ENCODE results near the gene ACSM2A. TPM values are rescaled to one million over a fixed set of nuclear protein-coding genes. Genes with fewer than 3 reads are reported as not detected.
"Not testable (repeated sequence)": the region's sequence is repeated elsewhere in the genome, so short reads cannot be mapped to it uniquely, and the experiment has no call there.

The ACSM2A gene
- total and polyA plus RNA-seq, 2 donors (not counting 1 experiment from before 2014, with no cell fraction given), result not detected

DNA sequence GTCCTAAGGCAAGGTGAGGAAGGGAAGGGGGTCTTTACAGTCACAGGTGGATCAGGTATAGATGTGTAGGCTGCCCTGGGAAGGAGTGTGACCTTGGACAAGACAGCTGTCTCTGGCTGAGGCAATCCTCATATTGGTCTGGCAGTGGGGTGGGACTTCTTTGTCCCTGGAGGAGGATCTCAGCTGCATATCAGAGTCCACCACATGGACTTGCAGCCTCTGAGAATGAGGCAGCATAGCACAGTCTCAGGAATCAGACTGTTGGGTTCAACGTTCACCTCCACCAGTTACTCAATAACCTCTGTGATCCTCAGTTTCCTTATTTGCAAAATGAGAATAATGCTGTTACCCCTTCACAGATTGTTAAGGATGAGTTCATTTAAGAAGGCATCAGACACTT lies 33.4 kb downstream of the ACSM2A start:
- TF ChIP-seq, protein P1, sequence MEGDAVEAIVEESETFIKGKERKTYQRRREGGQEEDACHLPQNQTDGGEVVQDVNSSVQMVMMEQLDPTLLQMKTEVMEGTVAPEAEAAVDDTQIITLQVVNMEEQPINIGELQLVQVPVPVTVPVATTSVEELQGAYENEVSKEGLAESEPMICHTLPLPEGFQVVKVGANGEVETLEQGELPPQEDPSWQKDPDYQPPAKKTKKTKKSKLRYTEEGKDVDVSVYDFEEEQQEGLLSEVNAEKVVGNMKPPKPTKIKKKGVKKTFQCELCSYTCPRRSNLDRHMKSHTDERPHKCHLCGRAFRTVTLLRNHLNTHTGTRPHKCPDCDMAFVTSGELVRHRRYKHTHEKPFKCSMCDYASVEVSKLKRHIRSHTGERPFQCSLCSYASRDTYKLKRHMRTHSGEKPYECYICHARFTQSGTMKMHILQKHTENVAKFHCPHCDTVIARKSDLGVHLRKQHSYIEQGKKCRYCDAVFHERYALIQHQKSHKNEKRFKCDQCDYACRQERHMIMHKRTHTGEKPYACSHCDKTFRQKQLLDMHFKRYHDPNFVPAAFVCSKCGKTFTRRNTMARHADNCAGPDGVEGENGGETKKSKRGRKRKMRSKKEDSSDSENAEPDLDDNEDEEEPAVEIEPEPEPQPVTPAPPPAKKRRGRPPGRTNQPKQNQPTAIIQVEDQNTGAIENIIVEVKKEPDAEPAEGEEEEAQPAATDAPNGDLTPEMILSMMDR (conservative IDR thresholded peaks at IDR 0.05 in 1 of 2, IDR thresholded peaks at IDR 0.05 in 1 of 2; ENCODE audit: low read depth in 1 of 2, low read length in 2 of 2), result no peak
- no peak for TF ChIP-seq EZH2 (IDR thresholded peaks at IDR 0.05; ENCODE audit: low read length, missing control alignments)
- Histone ChIP-seq H3K27me3 (ENCODE audit: control insufficient read depth, insufficient read depth, low read length) (no peaks in the 10 kb centered on the region), H3K9ac (ENCODE audit: insufficient read depth, low read length) (no peak overlapping the region), H2AFZ (ENCODE audit: low read length) (no peak overlapping the region), H3K79me2 (ENCODE audit: control insufficient read depth, insufficient read depth, low read length) (no peaks in the 10 kb centered on the region), H3K4me2 (ENCODE audit: extremely low read depth, insufficient read depth, low read length) (no peak overlapping the region), H3K9me3 (ENCODE audit: control insufficient read depth, insufficient read depth, low read depth, low read length) (no peaks in the 10 kb centered on the region), H3K36me3 (ENCODE audit: control insufficient read depth, insufficient read depth, low read length) (no peaks in the 10 kb centered on the region), H3K4me3 (replicated peaks in 1 of 4; ENCODE audit: control extremely low read depth in 1 of 4, insufficient read depth in 1 of 4, low read depth in 3 of 4, low read length in 4 of 4) (no peak overlapping the region), H4K20me1 (ENCODE audit: control insufficient read depth, extremely low read depth, insufficient read depth, low read length) (no peaks in the 10 kb centered on the region), H3K4me1 (ENCODE audit: control insufficient read depth, extremely low read depth, insufficient read depth, low read length) (no peaks in the 10 kb centered on the region), H3K27ac (ENCODE audit: insufficient read depth, low read length) (no peak overlapping the region)
- no peak for DNase-seq (ENCODE audit: low read depth in 2 of 2)

DNA sequence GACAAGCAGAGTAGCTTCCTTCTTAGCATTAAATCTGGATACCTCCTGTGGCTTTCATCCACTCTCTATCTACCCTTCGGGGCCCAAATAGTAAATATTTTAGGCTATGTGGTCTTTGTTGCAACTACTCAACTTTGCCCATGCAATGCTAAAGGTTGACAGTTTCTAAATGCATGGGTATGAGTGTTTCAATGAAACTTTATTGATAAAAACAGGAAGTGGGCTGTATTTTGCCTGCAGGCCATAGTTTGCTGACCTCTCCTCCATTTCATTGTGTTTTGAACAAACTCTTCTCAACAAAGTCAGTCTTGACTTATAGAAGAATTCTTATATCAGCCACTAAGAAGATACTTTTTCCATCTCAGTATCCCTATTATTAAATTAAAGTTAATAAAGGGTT lies 34.1 kb downstream of the ACSM2A start:
- no peak for TF ChIP-seq EZH2 (IDR thresholded peaks at IDR 0.05; ENCODE audit: low read length, missing control alignments)
- TF ChIP-seq, protein P1 (conservative IDR thresholded peaks at IDR 0.05 in 1 of 2, IDR thresholded peaks at IDR 0.05 in 1 of 2; ENCODE audit: low read depth in 1 of 2, low read length in 2 of 2), result no peak
- Histone ChIP-seq H3K9ac (ENCODE audit: insufficient read depth, low read length) (no peak overlapping the region), H3K79me2 (ENCODE audit: control insufficient read depth, insufficient read depth, low read length) (no peaks in the 10 kb centered on the region), H3K27ac (ENCODE audit: insufficient read depth, low read length) (no peak overlapping the region), H3K4me3 (replicated peaks in 1 of 4; ENCODE audit: control extremely low read depth in 1 of 4, insufficient read depth in 1 of 4, low read depth in 3 of 4, low read length in 4 of 4) (no peak overlapping the region), H3K27me3 (ENCODE audit: control insufficient read depth, insufficient read depth, low read length) (no peaks in the 10 kb centered on the region), H2AFZ (ENCODE audit: low read length) (no peak overlapping the region), H3K9me3 (ENCODE audit: control insufficient read depth, insufficient read depth, low read depth, low read length) (no peaks in the 10 kb centered on the region), H3K4me2 (ENCODE audit: extremely low read depth, insufficient read depth, low read length) (no peak overlapping the region), H3K4me1 (ENCODE audit: control insufficient read depth, extremely low read depth, insufficient read depth, low read length) (no peaks in the 10 kb centered on the region), H3K36me3 (ENCODE audit: control insufficient read depth, insufficient read depth, low read length) (no peaks in the 10 kb centered on the region), H4K20me1 (ENCODE audit: control insufficient read depth, extremely low read depth, insufficient read depth, low read length) (no peaks in the 10 kb centered on the region)
- no peak for DNase-seq (ENCODE audit: low read depth in 2 of 2)

DNA sequence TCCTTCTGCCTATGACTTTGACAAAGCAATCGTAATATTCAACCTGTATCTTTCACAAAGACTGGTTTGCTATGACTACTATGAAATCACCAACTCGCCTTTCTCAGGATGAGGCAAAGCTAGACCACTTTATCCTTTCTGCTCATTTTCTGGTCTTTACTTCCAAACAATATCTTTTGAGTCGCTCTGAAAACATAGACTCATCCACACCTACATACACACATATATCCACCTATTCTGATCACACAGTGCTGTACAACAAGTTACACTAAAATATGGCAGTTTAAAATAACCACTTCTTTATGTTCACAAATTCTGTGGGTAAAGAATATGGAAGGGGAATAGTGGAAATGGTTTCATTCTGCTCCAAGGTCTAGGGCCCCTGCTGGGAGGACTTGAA lies 39.7 kb downstream of the ACSM2A start:
- not testable (repeated sequence) for H4K20me1 ChIP-seq (ENCODE audit: control insufficient read depth, extremely low read depth, insufficient read depth, low read length); H3K4me2 ChIP-seq (ENCODE audit: extremely low read depth, insufficient read depth, low read length); H3K9me3 ChIP-seq (ENCODE audit: control insufficient read depth, insufficient read depth, low read depth, low read length)

DNA sequence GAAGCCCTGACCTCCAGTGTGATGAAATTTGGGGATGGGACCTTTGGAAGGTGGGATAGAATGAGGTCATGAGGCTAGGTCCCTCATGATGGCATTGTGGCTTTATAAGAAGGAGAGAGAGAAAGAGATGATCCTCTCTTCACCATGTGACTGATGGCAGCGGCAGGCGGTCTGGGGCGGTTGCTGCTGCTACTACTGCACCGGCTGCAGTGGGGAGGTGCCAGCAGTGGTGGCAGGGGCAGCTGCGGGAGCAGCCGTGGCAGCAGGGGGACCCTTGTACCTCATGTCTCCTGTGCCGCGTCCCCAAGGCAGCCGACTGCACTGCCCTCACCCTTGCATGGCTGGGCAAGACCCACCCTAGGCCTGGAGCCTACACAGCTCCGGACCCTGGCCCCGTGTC lies 40.1 kb downstream of the ACSM2A start:
- not testable (repeated sequence) for DNase-seq (ENCODE audit: low read depth in 2 of 2); H3K27ac ChIP-seq (ENCODE audit: insufficient read depth, low read length)

More for the DNA sequence above, 39.7 kb downstream of the ACSM2A start:
- not testable (repeated sequence) for H3K27me3 ChIP-seq (ENCODE audit: control insufficient read depth, insufficient read depth, low read length); H3K27ac ChIP-seq (ENCODE audit: insufficient read depth, low read length); H3K9ac ChIP-seq (ENCODE audit: insufficient read depth, low read length); H2AFZ ChIP-seq (ENCODE audit: low read length); H3K79me2 ChIP-seq (ENCODE audit: control insufficient read depth, insufficient read depth, low read length); H3K36me3 ChIP-seq (ENCODE audit: control insufficient read depth, insufficient read depth, low read length); H3K4me1 ChIP-seq (ENCODE audit: control insufficient read depth, extremely low read depth, insufficient read depth, low read length); DNase-seq (ENCODE audit: low read depth in 2 of 2); H3K4me3 ChIP-seq (replicated peaks in 1 of 4; ENCODE audit: control extremely low read depth in 1 of 4, insufficient read depth in 1 of 4, low read depth in 3 of 4, low read length in 4 of 4)

More for the DNA sequence above, 40.1 kb downstream of the ACSM2A start:
- not testable (repeated sequence) for H3K4me2 ChIP-seq (ENCODE audit: extremely low read depth, insufficient read depth, low read length); H3K9me3 ChIP-seq (ENCODE audit: control insufficient read depth, insufficient read depth, low read depth, low read length); H3K27me3 ChIP-seq (ENCODE audit: control insufficient read depth, insufficient read depth, low read length); H3K79me2 ChIP-seq (ENCODE audit: control insufficient read depth, insufficient read depth, low read length); H2AFZ ChIP-seq (ENCODE audit: low read length); H3K9ac ChIP-seq (ENCODE audit: insufficient read depth, low read length); H3K4me1 ChIP-seq (ENCODE audit: control insufficient read depth, extremely low read depth, insufficient read depth, low read length); H3K4me3 ChIP-seq (replicated peaks in 1 of 4; ENCODE audit: control extremely low read depth in 1 of 4, insufficient read depth in 1 of 4, low read depth in 3 of 4, low read length in 4 of 4); H4K20me1 ChIP-seq (ENCODE audit: control insufficient read depth, extremely low read depth, insufficient read depth, low read length); H3K36me3 ChIP-seq (ENCODE audit: control insufficient read depth, insufficient read depth, low read length)
